GM12801 (cell line): ENCODE results near the gene RIMBP2.

Experiments
- CTCF ChIP-seq: IDR thresholded peaks from one replicate; pipeline ENCODE4 v1.5.1; 2011; ENCODE audit warnings: control low read depth; ENCODE audit not compliant: insufficient read length; ENCODE audit errors: extremely low read depth

The RIMBP2 gene

GRCh38 chr12:130455161-130455560 is 260.9 kb downstream of the RIMBP2 start:
- TF ChIP-seq CTCF: no peak

GRCh38 chr12:130454296-130454695 is 261.8 kb downstream of the RIMBP2 start:
- no peak for TF ChIP-seq CTCF

GRCh38 chr12:130452546-130452945 is 263.6 kb downstream of the RIMBP2 start:
- no peak for TF ChIP-seq CTCF

- TF ChIP-seq CTCF: no peak
Observed at GRCh38 chr12:130451001-130451930, 264.8 kb downstream of the RIMBP2 start.

GRCh38 chr12:130449291-130449690 is 266.8 kb downstream of the RIMBP2 start:
- TF ChIP-seq CTCF: no peak

- TF ChIP-seq CTCF: no peak
Observed at GRCh38 chr12:130448044-130448821, 267.9 kb downstream of the RIMBP2 start.

- no peak for TF ChIP-seq CTCF
Observed at GRCh38 chr12:130447655-130447965, 268.5 kb downstream of the RIMBP2 start.
